ENCODE results near the gene INO80B. TPM values are rescaled to one million over a fixed set of nuclear protein-coding genes. Genes with fewer than 3 reads are reported as not detected.

INO80B gene
- polyA plus RNA-seq, 1 donor from 2014 or later: 35.2 TPM

GRCh38 chr2:74486141-74486540, 31.3 kb downstream of the INO80B start:
- TF ChIP-seq TAF1 (IDR thresholded peaks at IDR 0.05; ENCODE audit: low read depth) (no peak), SMC3 (conservative IDR thresholded peaks at IDR 0.05; ENCODE audit: poor library complexity) (no peak), EZH2 (IDR thresholded peaks at IDR 0.05; ENCODE audit: borderline replicate concordance, insufficient read depth, low read length, poor library complexity, severe bottlenecking) (no peak), POLR2AphosphoS5 (IDR thresholded peaks at IDR 0.05) (no peak), CTCF (IDR thresholded peaks at IDR 0.05; ENCODE audit: poor library complexity, severe bottlenecking) (no peak), EP300 (conservative IDR thresholded peaks at IDR 0.05; ENCODE audit: poor library complexity, severe bottlenecking) (no peak), MXI1 (conservative IDR thresholded peaks at IDR 0.05; ENCODE audit: poor library complexity, severe bottlenecking) (no peak), RAD21 (conservative IDR thresholded peaks at IDR 0.05) (no peak), REST (IDR thresholded peaks at IDR 0.05; ENCODE audit: borderline replicate concordance) (no peak)
- no peaks in the 10 kb centered on the region for H3F3A ChIP-seq (ENCODE audit: insufficient read depth, low read length, poor library complexity, severe bottlenecking)
- no peaks in the 10 kb centered on the region for H4K20me1 ChIP-seq (ENCODE audit: insufficient read depth)
- H3K9me2 ChIP-seq (ENCODE audit: insufficient read depth, low read length): no peaks in the 10 kb centered on the region
- no peak overlapping the region for H3K27ac ChIP-seq (ENCODE audit: low read length)
- H3K27me3 ChIP-seq (ENCODE audit: insufficient read depth, low read depth, low read length): no peaks in the 10 kb centered on the region
- H3K4me3 ChIP-seq (ENCODE audit: low read length): no peak overlapping the region
- H3K36me3 ChIP-seq (ENCODE audit: insufficient read depth, low read length): no peaks in the 10 kb centered on the region
- H3K79me2 ChIP-seq (replicated peaks; ENCODE audit: insufficient read depth, low read length): peaks cover 8% of the 10 kb centered on the region
- H3K4me2 ChIP-seq (ENCODE audit: low read length): no peak overlapping the region
- no peaks in the 10 kb centered on the region for H3K9me3 ChIP-seq (ENCODE audit: low read length)
- H2AFZ ChIP-seq (ENCODE audit: low read depth, low read length): no peak overlapping the region
- no peak overlapping the region for H3K9ac ChIP-seq (ENCODE audit: low read length)

GRCh38 chr2:74488643-74489481, 34.0 kb downstream of the INO80B start:
- Histone ChIP-seq H3F3A (ENCODE audit: insufficient read depth, low read length, poor library complexity, severe bottlenecking) (no peaks in the 10 kb centered on the region), H3K36me3 (ENCODE audit: insufficient read depth, low read length) (no peaks in the 10 kb centered on the region), H3K79me2 (replicated peaks; ENCODE audit: insufficient read depth, low read length) (no peaks in the 10 kb centered on the region), H3K4me3 (ENCODE audit: low read length) (no peak overlapping the region), H3K9me3 (ENCODE audit: low read length) (no peaks in the 10 kb centered on the region), H3K9me2 (ENCODE audit: insufficient read depth, low read length) (no peaks in the 10 kb centered on the region), H3K27me3 (ENCODE audit: insufficient read depth, low read depth, low read length) (no peaks in the 10 kb centered on the region), H2AFZ (ENCODE audit: low read depth, low read length) (no peak overlapping the region), H3K4me2 (ENCODE audit: low read length) (no peak overlapping the region), H4K20me1 (ENCODE audit: insufficient read depth) (no peaks in the 10 kb centered on the region), H3K9ac (ENCODE audit: low read length) (no peak overlapping the region), H3K27ac (ENCODE audit: low read length) (no peak overlapping the region)
- TF ChIP-seq REST (IDR thresholded peaks at IDR 0.05; ENCODE audit: borderline replicate concordance): no peak
- no peak for TF ChIP-seq TAF1 (IDR thresholded peaks at IDR 0.05; ENCODE audit: low read depth)
- TF ChIP-seq RAD21 (conservative IDR thresholded peaks at IDR 0.05): no peak
- no peak for TF ChIP-seq EP300 (conservative IDR thresholded peaks at IDR 0.05; ENCODE audit: poor library complexity, severe bottlenecking)
- no peak for TF ChIP-seq MXI1 (conservative IDR thresholded peaks at IDR 0.05; ENCODE audit: poor library complexity, severe bottlenecking)
- no peak for TF ChIP-seq SMC3 (conservative IDR thresholded peaks at IDR 0.05; ENCODE audit: poor library complexity)
- no peak for TF ChIP-seq EZH2 (IDR thresholded peaks at IDR 0.05; ENCODE audit: borderline replicate concordance, insufficient read depth, low read length, poor library complexity, severe bottlenecking)
- TF ChIP-seq POLR2AphosphoS5 (IDR thresholded peaks at IDR 0.05): no peak
- no peak for TF ChIP-seq CTCF (IDR thresholded peaks at IDR 0.05; ENCODE audit: poor library complexity, severe bottlenecking)

Data from neural cell (in vitro differentiated cells).